ENCODE measurements around the gene MANBA.

The MANBA gene

DNA sequence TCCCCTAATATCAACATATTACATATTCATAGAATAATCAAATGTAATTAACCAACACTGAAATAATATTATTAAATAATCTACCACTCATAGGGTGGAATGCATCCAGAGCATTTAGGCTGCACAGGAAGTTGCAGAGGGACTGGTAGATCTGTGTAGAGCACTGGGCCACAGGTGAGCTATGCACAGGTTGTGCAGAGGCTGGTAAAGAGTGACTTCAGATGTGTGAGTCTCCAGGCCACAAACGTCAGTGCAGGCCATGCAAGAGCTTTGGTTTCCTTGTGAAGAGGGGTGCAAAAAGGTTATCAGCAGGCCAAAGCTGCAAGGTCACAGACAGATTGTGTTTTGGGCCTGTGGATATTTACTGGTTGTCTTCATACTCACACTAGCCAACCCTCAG lies 25.5 kb upstream of the MANBA start:
- Histone ChIP-seq H3K27me3 (ENCODE audit: low read length) (no peaks in the 10 kb centered on the region), H4K20me1 (ENCODE audit: low read depth, low read length) (no peaks in the 10 kb centered on the region), H3K9me3 (ENCODE audit: insufficient read depth, low read length) (no peaks in the 10 kb centered on the region)

DNA sequence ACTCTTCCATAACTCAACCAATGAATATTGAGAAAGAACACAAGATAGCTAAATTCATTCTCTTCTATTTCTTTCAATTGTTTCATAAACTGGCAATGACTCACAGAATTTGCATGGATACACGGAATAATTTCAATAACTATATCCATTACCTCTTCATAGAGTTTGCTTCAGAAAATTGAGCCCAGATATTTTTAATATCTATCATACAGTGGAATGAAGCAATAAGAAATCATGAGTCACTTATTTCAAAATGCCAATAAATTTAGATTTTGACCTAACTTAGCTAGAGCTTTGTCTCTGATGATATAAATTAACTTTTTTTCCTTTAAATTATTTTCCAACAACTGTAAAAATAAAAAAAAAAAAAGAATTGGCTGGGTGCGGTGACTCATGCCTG lies 22.2 kb upstream of the MANBA start:
- Histone ChIP-seq H3K9me2 (replicated peaks; ENCODE audit: insufficient read depth, low read length) (no peaks in the 10 kb centered on the region), H3K27ac (ENCODE audit: low read depth, low read length) (no peak overlapping the region), H3K79me2 (ENCODE audit: insufficient read depth, low read length) (no peaks in the 10 kb centered on the region), H4K20me1 (ENCODE audit: low read depth, low read length) (no peaks in the 10 kb centered on the region), H3K9ac (ENCODE audit: low read length) (no peak overlapping the region), H3F3A (ENCODE audit: insufficient read depth) (no peaks in the 10 kb centered on the region), H3K27me3 (ENCODE audit: low read length) (no peaks in the 10 kb centered on the region), H3K4me3 (ENCODE audit: insufficient read depth, low read length, poor library complexity, severe bottlenecking) (no peak overlapping the region), H3K36me3 (ENCODE audit: low read length) (no peaks in the 10 kb centered on the region), H2AFZ (ENCODE audit: low read depth, low read length, severe bottlenecking) (no peak overlapping the region), H3K9me3 (ENCODE audit: insufficient read depth, low read length) (no peaks in the 10 kb centered on the region), H3K4me2 (ENCODE audit: low read depth, low read length, poor library complexity, severe bottlenecking) (no peak overlapping the region)
- TF ChIP-seq CTCF (IDR thresholded peaks at IDR 0.05; ENCODE audit: insufficient read depth, low read length, poor library complexity, severe bottlenecking): no peak
- no peak for TF ChIP-seq EZH2phosphoT487 (conservative IDR thresholded peaks at IDR 0.05; ENCODE audit: low read length)

More for the DNA sequence above, 25.5 kb upstream of the MANBA start:
- Histone ChIP-seq H3K36me3 (ENCODE audit: low read length) (no peaks in the 10 kb centered on the region), H3K4me2 (ENCODE audit: low read depth, low read length, poor library complexity, severe bottlenecking) (no peak overlapping the region), H3K79me2 (ENCODE audit: insufficient read depth, low read length) (no peaks in the 10 kb centered on the region), H2AFZ (ENCODE audit: low read depth, low read length, severe bottlenecking) (no peak overlapping the region), H3K27ac (ENCODE audit: low read depth, low read length) (no peak overlapping the region), H3F3A (ENCODE audit: insufficient read depth) (peaks cover 17% of the 10 kb centered on the region; the same call in 1 of the 2 replicates), H3K9me2 (replicated peaks; ENCODE audit: insufficient read depth, low read length) (no peaks in the 10 kb centered on the region), H3K4me3 (ENCODE audit: insufficient read depth, low read length, poor library complexity, severe bottlenecking) (no peak overlapping the region), H3K9ac (ENCODE audit: low read length) (no peak overlapping the region)
- TF ChIP-seq EZH2phosphoT487 (conservative IDR thresholded peaks at IDR 0.05; ENCODE audit: low read length) (no peak), CTCF (IDR thresholded peaks at IDR 0.05; ENCODE audit: insufficient read depth, low read length, poor library complexity, severe bottlenecking) (no peak)

- Histone ChIP-seq H3K9me3 (ENCODE audit: insufficient read depth, low read length) (no peaks in the 10 kb centered on the region), H3K4me2 (ENCODE audit: low read depth, low read length, poor library complexity, severe bottlenecking) (no peak overlapping the region), H3F3A (ENCODE audit: insufficient read depth) (no peaks in the 10 kb centered on the region), H3K27me3 (ENCODE audit: low read length) (no peaks in the 10 kb centered on the region), H3K79me2 (ENCODE audit: insufficient read depth, low read length) (no peaks in the 10 kb centered on the region), H3K4me3 (ENCODE audit: insufficient read depth, low read length, poor library complexity, severe bottlenecking) (no peak overlapping the region), H4K20me1 (ENCODE audit: low read depth, low read length) (no peaks in the 10 kb centered on the region), H2AFZ (ENCODE audit: low read depth, low read length, severe bottlenecking) (no peak overlapping the region), H3K9ac (ENCODE audit: low read length) (no peak overlapping the region), H3K36me3 (ENCODE audit: low read length) (no peaks in the 10 kb centered on the region), H3K9me2 (replicated peaks; ENCODE audit: insufficient read depth, low read length) (no peaks in the 10 kb centered on the region), H3K27ac (ENCODE audit: low read depth, low read length) (no peak overlapping the region)
- TF ChIP-seq EZH2phosphoT487 (conservative IDR thresholded peaks at IDR 0.05; ENCODE audit: low read length) (no peak), CTCF (IDR thresholded peaks at IDR 0.05; ENCODE audit: insufficient read depth, low read length, poor library complexity, severe bottlenecking) (no peak)
Measured at GRCh38 chr4:102781570-102781969, 20.8 kb upstream of the MANBA start.
